HG02610 (cell line): Measurements from ENCODE around the gene CDH4.

Experiments used
- ATAC-seq: cut with Tn5 transposase; IDR thresholded peaks from one replicate; pipeline ENCODE4 v1.9.1; 2021; ENCODE audit warnings: mild to moderate bottlenecking, moderate library complexity; ENCODE audit not compliant: unreplicated experiment

Gene CDH4

GRCh38 chr20:61911824-61912223 lies 659.8 kb downstream of the CDH4 start:
- no peak for ATAC-seq

GRCh38 chr20:61912665-61913422 lies 660.8 kb downstream of the CDH4 start:
- no peak for ATAC-seq

GRCh38 chr20:61913423-61914225 lies 661.6 kb downstream of the CDH4 start:
- ATAC-seq: no peak

GRCh38 chr20:61915101-61915500 lies 663.0 kb downstream of the CDH4 start:
- no peak for ATAC-seq

- ATAC-seq: no peak
Measured at GRCh38 chr20:61916318-61916891, 664.3 kb downstream of the CDH4 start.

- ATAC-seq: no peak
Measured at GRCh38 chr20:61917474-61918145, 665.5 kb downstream of the CDH4 start.

- no peak for ATAC-seq
Measured at GRCh38 chr20:61918548-61918947, 666.5 kb downstream of the CDH4 start.

GRCh38 chr20:61919239-61919638 lies 667.2 kb downstream of the CDH4 start:
- ATAC-seq: no peak

GRCh38 chr20:61919675-61920365 lies 667.8 kb downstream of the CDH4 start:
- ATAC-seq: no peak

- ATAC-seq: no peak
Measured at GRCh38 chr20:61922411-61922810, 670.4 kb downstream of the CDH4 start.

GRCh38 chr20:61922936-61923335 lies 670.9 kb downstream of the CDH4 start:
- no peak for ATAC-seq

GRCh38 chr20:61923371-61924166 lies 671.5 kb downstream of the CDH4 start:
- no peak for ATAC-seq

- ATAC-seq: no peak
Measured at GRCh38 chr20:61924211-61924857, 672.3 kb downstream of the CDH4 start.

GRCh38 chr20:61924858-61925554 lies 672.9 kb downstream of the CDH4 start:
- no peak for ATAC-seq

- no peak for ATAC-seq
Measured at GRCh38 chr20:61925555-61926252, 673.6 kb downstream of the CDH4 start.

- no peak for ATAC-seq
Measured at GRCh38 chr20:61926253-61926613, 674.2 kb downstream of the CDH4 start.

- no peak for ATAC-seq
Measured at GRCh38 chr20:61926796-61927192, 674.7 kb downstream of the CDH4 start.

GRCh38 chr20:61927193-61927825 lies 675.2 kb downstream of the CDH4 start:
- ATAC-seq: no peak
